Kidney tubule cell (primary cell): ENCODE results near the gene ITGAV.

Source experiments
- DNase-seq: peaks from one replicate; pipeline ENCODE4 v3.0.0-alpha.2; 2018; ENCODE audit warnings: low spot score

The ITGAV gene

DNA sequence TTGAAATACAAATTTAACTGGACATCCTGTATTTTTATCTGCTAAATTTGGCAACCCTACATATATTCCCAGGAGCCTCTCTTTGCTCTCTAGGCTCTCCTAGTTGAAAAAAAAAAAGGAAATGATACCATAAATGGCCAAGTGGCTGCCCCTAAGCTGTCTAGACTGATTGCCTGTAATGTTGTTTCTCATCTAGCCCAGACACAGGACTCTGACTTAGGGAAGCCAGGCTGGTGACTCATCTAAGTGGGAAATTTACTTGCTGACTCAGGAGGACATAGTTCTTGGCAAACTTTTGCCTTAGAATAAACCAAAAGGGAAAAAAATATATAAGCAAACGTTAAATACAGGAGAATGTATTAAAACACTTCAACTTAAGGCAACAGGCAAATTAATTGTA is 14.6 kb upstream of the ITGAV start:
- DNase-seq: peak; percentile 99

DNA sequence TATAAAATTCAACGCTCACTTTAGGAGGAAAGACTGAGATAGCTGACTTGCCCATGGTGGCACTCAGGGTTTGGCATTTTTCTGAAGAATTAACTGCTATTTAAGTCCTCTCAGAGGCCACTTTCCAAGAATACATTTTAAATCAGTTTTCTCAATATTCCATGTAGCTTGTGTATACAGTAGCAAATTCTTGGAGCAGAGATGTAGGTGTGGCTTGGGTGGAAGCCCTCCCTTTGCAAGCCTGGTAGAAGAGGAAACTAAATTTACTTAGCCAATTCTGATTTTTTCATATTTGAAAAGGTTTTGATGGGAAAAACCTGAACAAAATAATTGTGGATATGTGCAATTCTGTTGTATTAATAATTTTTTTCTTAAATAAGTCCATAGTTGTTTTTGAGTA is 14.0 kb upstream of the ITGAV start:
- DNase-seq: no peak

DNA sequence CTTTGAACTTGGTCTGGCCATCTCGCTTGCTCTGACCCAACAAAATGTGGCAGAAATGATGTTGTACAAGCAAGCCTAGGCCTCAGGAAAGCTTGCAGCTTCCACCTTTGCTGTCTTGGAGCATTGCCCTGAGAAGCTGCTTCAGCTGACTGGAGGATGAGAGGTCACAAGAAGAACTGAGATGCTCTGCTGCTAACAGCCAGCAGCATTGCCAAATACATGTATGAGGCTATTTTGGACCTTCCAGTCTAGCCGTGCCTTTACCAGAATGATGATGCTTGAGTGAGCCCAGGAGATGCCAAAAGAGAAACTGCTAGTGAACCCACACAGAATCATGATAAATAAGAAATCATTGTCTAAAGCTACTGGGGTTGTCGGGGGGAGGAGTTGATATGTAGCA is 13.2 kb upstream of the ITGAV start:
- DNase-seq: peak; percentile 89

DNA sequence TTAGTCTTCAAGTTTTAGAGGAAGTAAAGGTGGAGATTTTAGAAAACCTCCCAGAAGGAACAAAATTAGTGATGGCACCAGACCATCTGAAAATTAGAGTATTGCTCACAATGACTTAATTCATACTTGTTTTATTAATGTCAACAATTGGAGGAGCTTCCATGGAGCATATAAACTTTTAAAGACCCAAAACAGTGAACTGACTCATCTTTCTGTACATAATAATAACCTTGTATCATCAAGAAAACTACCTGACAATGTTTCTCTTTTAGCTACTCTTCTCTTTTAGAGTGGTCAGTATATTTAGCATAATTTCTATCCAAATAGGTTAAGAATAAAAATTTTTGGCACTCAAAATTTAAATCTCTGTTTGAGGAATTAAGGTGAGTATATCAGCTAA is 7.2 kb upstream of the ITGAV start:
- no peak for DNase-seq

DNA sequence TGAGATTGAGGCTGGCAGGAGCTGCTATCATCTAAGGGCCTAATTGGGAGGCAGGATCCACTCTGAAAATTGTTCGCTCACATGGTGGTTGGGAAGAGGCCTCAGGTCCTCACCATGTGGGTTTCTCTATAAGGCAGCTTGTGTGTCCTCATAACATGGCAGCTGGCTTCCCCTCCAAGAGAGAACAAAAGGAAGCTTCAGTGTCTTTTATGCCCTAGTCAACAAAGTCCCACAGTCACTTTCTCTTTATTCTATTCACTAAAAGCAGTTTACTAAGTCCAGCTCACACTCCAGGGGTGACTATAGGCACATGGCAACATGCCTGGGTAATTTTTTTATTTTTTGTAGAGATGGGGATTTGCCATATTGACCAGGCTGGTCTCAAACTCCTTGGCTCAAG is 5.8 kb upstream of the ITGAV start:
- DNase-seq: no peak

DNA sequence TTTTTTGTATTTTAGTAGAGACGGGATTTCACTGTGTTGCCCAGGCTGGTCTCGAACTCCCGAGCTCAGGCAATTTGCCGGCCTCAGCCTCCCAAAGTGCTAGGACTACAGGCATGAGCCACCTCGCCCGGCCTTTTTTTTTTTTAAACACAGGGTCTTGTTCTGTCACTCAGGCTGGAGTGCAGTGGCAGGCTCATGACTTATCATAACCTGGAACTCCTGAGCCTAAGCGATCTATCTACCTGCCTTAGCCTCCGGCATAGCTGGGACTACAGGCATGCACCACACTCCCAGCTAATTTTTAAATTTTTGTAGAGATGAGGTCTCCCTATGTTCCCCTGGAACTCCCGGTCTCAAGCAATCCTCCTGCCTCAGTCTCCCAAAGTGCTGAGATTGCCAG is 1.4 kb upstream of the ITGAV start:
- no peak for DNase-seq

DNA sequence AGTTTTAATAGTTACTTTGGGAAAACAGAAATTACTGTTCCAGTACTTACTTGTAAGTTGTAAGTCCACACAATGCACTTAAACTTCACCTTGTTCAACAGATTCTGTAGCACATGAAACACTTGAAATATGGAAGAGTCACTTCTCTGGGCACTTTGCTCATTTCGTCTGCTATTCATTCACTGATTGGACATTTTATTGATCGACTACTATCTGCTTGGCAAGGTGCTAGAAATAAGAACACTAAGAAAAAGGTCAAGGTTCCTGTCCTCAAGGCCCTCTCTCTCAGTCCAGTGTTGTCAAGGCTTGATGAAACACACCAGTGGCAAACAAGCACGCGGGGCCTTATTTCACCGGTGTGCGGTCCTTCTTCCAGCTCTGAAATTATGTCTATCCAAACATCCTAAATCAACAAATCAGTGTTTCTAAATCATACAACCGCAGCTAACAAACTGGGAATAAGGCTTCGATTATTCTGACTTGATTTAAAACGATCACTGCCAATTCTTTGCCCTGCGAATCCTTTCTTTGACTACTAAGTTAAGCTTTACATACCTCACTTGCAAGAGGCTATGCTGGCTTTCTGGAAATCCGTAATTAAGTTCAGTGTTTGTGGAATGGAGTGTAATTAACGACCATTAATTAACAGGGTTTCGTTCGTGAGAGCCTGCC is 780 bp upstream of the ITGAV start:
- DNase-seq: no peak

DNA sequence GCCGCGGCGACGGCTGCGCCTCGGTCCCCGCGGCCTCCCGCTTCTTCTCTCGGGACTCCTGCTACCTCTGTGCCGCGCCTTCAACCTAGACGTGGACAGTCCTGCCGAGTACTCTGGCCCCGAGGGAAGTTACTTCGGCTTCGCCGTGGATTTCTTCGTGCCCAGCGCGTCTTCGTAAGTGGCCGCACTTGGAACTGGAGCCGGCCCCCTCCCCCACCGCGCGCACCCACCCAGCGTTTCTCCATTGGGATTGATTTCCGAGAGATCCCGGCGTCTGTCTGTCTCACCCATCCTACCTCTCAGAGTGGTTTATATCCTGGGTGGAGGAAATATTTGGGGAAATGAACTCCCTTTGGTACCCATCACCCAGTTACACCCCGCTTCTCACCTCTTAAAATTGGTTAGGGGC is 498 bp downstream of the ITGAV start:
- peak; percentile 43 for DNase-seq

DNA sequence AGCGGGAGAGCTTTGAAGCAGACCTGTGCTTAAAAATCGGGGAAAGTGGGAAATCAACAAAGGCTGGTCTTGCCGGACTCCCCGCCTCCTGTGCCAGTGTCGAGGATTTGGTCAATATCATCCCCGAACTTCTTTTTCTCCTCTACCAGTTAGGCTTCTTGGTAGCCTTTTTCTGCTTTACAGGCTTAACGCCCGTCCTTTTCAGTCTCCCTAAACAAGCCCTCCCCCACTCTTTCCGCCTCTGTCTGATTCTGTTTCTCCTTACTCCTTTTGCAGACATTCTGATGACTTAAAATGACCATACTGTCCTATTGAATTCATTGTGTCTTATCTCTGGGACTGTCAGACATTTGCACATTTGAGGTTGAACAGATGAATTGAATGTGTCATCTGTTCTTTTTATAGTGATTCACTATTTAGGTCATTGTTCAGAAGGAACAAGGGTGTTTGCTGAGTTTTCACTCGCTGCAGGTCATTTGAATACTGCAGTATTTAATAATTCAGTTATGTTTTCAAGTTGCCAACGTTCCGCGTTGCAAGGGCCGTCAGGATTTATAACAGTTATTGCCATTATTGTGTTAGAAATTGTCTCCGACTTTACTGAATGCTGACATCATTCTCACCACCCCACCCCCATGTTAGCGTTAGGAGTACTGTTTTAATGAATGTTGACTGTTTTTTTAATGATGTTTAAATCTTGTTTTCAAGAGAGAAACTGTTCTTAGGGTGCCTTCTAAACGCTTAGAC is 1.1 kb downstream of the ITGAV start:
- peak; percentile 69 for DNase-seq

DNA sequence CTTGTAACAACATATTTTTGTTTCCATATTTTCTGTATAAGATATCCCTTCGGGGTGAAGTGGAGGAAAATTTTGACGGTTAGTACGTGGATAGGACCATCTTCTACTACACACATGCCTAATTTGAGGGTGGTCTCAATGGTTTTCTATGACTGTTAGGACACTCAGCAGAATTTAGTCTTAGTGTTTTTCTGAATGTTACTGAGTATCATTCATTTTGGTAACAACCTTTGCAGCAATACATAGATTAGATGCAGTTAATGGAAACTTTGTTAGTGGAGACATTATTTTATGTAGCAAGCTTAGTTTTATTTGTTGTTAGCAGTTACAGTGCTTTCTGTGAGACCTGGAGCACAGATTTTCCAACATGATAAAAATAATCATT is 1.6 kb downstream of the ITGAV start:
- DNase-seq: no peak

DNA sequence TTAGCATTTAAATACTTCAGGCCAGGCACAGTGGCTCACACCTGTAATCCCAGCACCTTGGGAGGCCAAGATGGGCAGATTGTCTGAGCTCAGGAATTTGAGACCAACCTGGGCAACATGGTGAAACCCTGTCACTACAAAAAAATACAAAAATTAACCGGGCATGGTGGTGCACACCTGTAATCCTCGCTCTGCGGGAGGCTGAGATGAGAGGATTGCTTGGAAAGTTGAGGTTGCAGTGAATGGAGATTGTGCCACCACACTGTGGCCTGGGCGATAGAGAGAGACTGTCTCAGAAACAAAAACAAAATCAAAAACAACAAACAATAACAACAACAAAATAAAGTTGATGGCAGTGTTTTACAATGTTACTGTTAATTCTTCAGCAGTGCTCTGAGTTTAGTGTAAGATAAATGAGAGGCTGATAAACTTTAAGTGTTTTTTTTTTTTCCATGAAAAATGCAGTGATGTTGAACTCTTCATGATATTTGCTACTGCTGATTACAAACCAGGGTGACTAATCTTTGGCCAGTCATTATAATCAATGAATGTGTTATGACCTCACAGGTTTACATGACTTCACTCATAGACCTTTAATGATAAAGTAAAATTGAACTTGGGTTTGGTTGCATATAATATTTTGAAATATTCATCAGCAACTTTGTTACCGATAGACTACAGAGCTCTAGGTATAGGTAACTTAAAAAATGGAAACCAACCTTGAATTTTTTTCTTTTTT is 2.5 kb downstream of the ITGAV start:
- DNase-seq: peak; percentile 32

DNA sequence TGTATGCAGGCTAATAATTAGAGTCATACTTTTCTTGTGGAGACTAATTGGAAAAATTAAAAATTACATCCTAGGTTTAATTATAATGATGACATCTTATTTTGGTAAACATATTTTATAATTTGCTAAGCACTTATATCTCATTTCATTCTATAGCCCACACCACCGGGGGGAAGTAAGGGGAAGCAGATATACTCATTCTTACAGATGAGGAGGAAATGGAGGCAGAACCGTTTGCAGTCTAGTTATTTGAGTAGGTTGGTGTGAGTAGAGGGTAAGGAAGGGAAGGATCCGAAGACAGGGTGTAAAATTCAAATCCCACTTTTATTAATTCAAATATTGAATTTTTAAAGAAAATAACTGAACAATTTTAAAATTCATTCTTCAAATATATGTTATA is 3.7 kb downstream of the ITGAV start:
- DNase-seq: no peak

DNA sequence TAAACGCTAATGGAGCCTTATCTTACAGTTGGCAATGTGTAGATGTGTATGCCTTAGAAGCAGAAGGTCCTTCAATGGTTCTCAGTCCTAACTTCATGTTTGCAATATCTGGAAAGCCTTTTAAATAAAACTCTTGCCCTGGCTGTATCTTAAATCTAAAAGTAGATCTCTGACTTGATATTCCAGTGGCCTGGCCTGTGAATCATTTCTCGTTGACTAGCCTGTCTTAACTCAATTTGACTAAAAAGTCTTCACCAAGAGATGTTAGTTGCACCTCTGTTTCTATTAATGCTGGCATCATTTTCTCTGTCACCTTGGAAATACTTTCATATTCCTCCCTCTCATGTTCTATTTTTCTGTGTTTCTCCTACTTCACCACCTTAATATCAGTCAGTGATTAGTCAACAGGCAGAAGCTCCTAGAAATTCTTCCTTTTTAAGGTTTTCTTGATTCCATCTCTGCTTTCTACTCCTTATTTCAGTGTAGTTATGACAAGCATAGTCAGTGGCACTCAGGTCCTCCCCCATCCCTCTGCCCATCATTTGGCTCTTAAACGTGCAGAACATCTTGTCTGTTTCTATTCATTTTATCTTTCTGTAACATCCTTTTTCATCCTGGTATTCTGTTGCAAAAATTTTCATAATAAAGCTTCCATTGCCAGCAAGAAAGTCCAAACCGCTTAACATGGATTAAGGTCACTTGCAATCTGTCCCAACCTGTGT is 4.3 kb downstream of the ITGAV start:
- no peak for DNase-seq

DNA sequence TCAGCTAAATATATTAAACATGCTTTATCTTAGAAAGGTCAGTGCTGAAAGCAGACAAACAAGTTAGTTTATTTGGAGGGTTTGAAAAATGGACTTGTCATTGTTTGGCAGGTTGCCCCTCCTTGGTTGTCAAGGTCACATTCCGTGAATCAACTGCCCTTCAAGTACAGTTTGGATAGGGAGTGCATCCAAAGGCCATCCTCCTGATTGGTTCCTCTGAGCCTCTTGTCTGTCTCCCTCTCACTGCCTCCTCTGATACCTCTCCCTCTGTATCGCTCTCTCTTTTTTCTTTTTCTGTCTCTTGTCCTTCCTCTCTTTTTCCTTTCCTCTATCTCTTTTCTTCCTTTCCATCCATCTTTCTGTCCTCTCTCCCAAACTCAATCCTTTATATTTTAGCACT is 5.4 kb downstream of the ITGAV start:
- DNase-seq: no peak

DNA sequence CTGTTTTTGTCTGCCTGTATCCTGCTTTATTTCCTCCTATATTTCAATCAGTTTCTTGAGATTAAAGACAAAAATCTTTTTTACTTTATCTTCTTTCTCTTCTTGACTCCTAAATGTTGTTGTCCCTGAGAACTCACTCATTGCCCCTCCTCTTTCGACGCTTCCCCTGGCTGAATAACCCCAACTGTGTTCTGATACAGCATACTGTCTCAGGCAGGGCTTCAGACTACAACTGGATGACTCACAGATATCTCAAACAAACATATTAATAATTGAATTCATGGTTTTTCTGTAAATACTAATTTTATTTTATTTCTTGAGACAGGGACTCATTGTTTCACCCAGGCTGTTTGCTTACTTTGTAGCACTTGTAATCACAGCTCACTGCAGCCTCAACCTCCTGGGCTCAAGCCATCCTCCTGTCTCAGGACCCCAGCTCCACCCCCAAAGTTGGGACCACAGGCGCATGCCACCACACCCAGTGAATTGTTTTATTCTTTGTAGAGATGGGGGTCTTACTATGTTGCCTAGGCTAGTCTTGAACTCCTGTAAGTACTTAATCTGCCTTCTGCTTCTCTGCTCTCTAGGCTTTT is 9.4 kb downstream of the ITGAV start:
- no peak for DNase-seq

DNA sequence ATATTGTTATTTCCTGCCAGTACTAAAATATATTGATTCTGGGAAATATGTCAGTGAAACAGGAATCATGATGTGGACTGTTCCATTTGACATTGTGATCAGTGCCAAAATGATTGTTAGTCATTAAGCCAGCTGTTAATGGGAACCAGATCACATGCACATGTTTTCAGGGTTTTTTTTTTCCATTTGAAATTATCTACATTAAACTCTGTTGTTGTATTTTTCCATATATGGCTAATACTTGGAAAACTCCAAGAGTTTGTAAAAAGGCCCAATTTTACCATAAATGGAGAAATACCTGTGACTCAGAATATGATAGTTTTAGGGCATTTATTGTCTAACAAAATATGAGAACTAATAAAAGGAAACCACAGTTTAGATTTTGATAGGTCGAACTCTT is 13.4 kb downstream of the ITGAV start:
- no peak for DNase-seq

DNA sequence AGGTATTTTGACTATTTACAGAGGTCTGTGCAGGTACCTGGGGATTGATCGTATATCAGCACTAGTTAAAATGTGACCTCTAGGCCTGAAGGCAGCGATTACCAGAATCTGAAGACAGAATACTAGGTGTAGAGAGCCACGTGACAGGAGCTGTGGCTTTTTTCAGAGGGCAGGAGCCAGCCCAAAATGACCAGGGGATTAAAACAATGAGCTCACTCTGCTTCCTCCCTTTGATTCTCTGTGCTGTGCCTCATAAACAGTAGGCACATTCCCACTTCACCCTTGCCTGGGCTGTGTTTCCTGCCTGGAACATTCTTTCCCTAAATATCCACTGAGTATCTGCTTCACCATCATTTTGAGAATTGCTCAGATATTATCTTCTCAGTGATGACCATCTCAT is 15.2 kb downstream of the ITGAV start:
- peak; percentile 39 for DNase-seq

DNA sequence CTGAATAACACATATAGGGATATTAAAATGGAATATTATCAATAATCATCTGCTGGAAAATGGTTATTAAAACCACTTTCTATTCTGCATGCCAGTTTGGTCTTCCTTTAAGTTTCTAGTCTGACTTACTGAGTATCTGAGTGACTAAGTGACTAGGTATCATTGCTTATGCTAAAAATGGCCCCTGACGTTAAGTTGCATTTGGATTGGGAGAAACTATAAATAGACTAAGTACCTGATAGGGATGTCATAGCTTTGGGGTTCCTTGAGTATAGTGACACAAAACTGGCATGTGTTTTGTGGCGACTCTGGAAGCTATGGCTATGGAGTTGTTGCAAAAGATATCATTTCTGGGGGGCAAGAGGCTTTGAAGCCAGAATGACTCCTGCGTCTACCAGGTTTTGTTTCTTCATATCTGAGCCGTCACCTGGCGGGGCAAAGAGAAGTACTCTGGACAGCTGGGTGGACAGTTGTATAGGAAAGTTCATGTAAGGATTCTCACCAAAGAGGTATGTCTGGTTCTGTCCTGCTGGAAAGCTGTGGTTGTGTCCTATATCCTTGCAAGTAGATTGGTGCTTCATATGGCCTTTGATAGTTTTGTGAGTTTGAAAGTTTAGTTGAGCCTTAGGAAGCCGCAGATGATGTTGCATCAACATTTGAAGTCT is 17.9 kb downstream of the ITGAV start:
- DNase-seq: no peak

DNA sequence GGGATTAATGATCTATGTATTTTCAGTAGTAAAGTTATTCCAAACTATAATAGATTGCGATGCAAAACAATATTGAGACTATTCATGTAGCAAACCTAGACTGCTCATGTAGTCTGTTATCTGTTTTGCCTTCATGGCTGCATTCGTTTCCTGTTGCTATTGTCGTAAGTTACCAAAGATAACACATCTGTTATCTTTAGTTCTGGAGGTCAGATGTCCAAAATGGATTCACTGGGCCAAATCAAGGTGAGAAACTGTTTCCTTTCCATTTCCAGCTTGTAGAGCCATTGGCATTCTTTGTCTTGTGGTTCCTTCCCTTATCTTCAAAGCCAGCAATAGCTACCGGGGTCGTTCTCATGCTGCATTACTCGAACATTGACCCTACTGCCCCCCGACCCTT is 20.9 kb downstream of the ITGAV start:
- no peak for DNase-seq

DNA sequence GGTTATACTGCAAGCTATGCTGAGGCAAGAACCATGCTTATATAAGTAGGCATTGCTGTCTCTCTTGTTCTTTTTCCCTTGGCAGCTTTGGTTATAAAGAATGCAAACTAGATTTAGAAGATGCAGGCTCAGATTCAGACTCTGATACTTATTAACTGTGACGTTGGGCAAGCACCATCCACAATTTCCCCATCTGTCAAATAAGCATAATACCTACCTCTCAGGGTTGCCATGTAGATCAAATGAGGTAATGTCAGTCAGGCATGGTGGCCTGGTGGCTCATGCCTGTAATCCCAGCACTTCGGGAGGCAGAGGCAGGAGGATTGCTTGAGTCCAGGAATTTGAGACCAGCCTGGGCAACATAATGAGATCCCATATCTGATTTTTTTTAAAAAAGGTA is 21.7 kb downstream of the ITGAV start:
- peak; percentile 66 for DNase-seq

DNA sequence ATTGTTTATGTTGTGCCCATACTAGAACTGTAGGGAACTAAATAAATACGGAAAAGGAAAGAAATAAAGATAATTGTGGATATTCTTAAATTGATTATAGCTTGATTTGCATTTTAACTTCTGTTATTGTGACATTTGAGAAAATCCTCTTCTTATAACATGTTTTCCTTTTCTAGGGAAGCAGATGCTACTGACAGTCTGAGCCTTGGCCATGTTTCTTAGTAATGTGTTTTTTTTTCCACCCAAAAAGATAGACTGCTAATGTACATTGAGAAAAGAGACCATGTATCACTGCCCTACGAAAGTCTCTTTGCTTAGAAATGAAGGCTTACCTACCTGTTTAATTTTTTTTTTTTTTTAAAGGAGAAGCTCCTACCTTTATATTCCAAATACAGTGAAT is 22.2 kb downstream of the ITGAV start:
- DNase-seq: no peak
